SK-N-SH (cell line): ENCODE results near the gene APPL2. TPM values are rescaled to one million over a fixed set of nuclear protein-coding genes. Genes with fewer than 3 reads are reported as not detected.

Source experiments
- CTCF ChIA-PET: fragments of 300-600, 350-600 bp; formaldehyde crosslinking; extraction: SDS; loops from one replicate; lab custom pipeline; 2021; lab: Yijun Ruan, JAX
- POLR2A ChIA-PET: fragments of 350-600 bp; sonication (Branson Sonifier 250); formaldehyde crosslinking; extraction: SDS; loops from one replicate; lab custom pipeline; 2020; ENCODE audit warnings: antibody characterized with exemption, inconsistent platforms; lab: Yijun Ruan, JAX
- DNase-seq: peaks from one replicate; pipeline ENCODE4 v3.0.0; 2012
- H2AFZ ChIP-seq: fragments of 200-600 bp; sonication (generic); 2 replicates; pipeline ENCODE4 v1.8.1; 2016; ENCODE audit warnings: antibody characterized with exemption, mild to moderate bottlenecking, low read depth
- H3F3A ChIP-seq: fragments of 200-600 bp; sonication (generic); replicated peaks from 2 replicates; pipeline ENCODE3; 2016; ENCODE audit warnings: antibody characterized with exemption, mild to moderate bottlenecking; ENCODE audit not compliant: insufficient read depth
- H3K27ac ChIP-seq, 2 experiments: fragments of 200-500 bp in 1 of 2; fragments of 200-600 bp in 1 of 2; sonication (Bioruptor generic) in 1 of 2; sonication (generic), shearing (Covaris generic) in 1 of 2; 2 replicates each; pipeline versions ENCODE4 v1.5.1 to v1.6.1; 2014 to 2016; ENCODE audit warnings: low read depth in 2 of 2, inconsistent platforms in 1 of 2, low read length in 1 of 2, mild to moderate bottlenecking in 1 of 2, mixed read lengths in 1 of 2
- H3K27me3 ChIP-seq: fragments of 200-600 bp; sonication (generic), shearing (Covaris generic); 2 replicates; pipeline ENCODE4 v1.6.1; 2016; ENCODE audit warnings: mixed run types; ENCODE audit not compliant: insufficient read depth
- H3K36me3 ChIP-seq, 2 experiments: fragments of 200-500 bp in 1 of 2; fragments of 200-600 bp in 1 of 2; sonication (Bioruptor generic) in 1 of 2; sonication (generic) in 1 of 2; replicated peaks in 1 of 2; 2 replicates each; pipeline versions ENCODE3 to v1.5.1; 2014 to 2016; ENCODE audit warnings: low read length in 1 of 2, mild to moderate bottlenecking in 1 of 2; ENCODE audit not compliant: insufficient read depth in 2 of 2, control insufficient read depth in 1 of 2
- H3K4me1 ChIP-seq, 2 experiments: fragments of 200-500 bp in 1 of 2; fragments of 200-600 bp in 1 of 2; sonication (Bioruptor generic) in 1 of 2; sonication (generic), shearing (Covaris generic) in 1 of 2; 2 replicates each; pipeline versions ENCODE4 v1.5.1 to v1.6.1; 2014 to 2016; ENCODE audit warnings: low read depth in 1 of 2, low read length in 1 of 2, mixed run types in 1 of 2; ENCODE audit not compliant: insufficient read depth in 2 of 2, control insufficient read depth in 1 of 2
- H3K4me2 ChIP-seq: fragments of 200-600 bp; sonication (generic), shearing (Covaris generic); 2 replicates; pipeline ENCODE4 v1.6.1; 2017; ENCODE audit warnings: mixed run types
- H3K4me3 ChIP-seq, 2 experiments: fragments of 200-500 bp in 1 of 2; fragments of 200-600 bp in 1 of 2; sonication (Bioruptor generic) in 1 of 2; sonication (generic), shearing (Covaris generic) in 1 of 2; 2 replicates each; pipeline versions ENCODE4 v1.5.1 to v1.8.1; 2014 to 2016; ENCODE audit warnings: low read depth in 2 of 2, inconsistent platforms in 1 of 2, low read length in 1 of 2, mild to moderate bottlenecking in 1 of 2, mixed read lengths in 1 of 2, moderate library complexity in 1 of 2
- H3K79me2 ChIP-seq: fragments of 200-600 bp; sonication (generic); 2 replicates; pipeline ENCODE4 v1.8.1; 2017; ENCODE audit warnings: mild to moderate bottlenecking; ENCODE audit not compliant: insufficient read depth
- H3K9ac ChIP-seq: fragments of 200-600 bp; sonication (generic); 2 replicates; pipeline ENCODE4 v1.6.1; 2017; ENCODE audit warnings: mixed run types
- H3K9me2 ChIP-seq: fragments of 200-600 bp; sonication (generic); 2 replicates; pipeline ENCODE4 v1.6.1; 2017; ENCODE audit warnings: mixed run types
- H3K9me3 ChIP-seq: fragments of 200-600 bp; sonication (generic); 2 replicates; pipeline ENCODE4 v1.6.1; 2017; ENCODE audit warnings: mixed run types, mild to moderate bottlenecking, moderate library complexity
- H4K20me1 ChIP-seq: fragments of 200-600 bp; sonication (generic); 2 replicates; pipeline ENCODE4 v1.6.1; 2017; ENCODE audit warnings: mild to moderate bottlenecking, mixed run types; ENCODE audit not compliant: insufficient read depth
- CHD2 ChIP-seq: fragments of 150-350 bp; IDR thresholded peaks from 2 replicates; pipeline ENCODE4 v1.6.1; 2018; ENCODE audit warnings: low read length; ENCODE audit not compliant: partially characterized antibody
- ELF1 ChIP-seq: IDR thresholded peaks from 2 replicates; pipeline ENCODE4 v1.4.0; 2012
- EZH2phosphoT487 ChIP-seq: fragments of 200-600 bp; sonication (generic); IDR thresholded peaks from 2 replicates; pipeline ENCODE4 v1.6.1; 2017; ENCODE audit warnings: low read depth, mixed run types, mild to moderate bottlenecking, antibody characterized with exemption, moderate library complexity, borderline replicate concordance
- FOSL2 ChIP-seq: IDR thresholded peaks from 2 replicates; pipeline ENCODE4 v1.4.0; 2012; ENCODE audit warnings: low read depth, mild to moderate bottlenecking, moderate library complexity, borderline replicate concordance
- FOXM1 ChIP-seq: IDR thresholded peaks from 2 replicates; pipeline ENCODE4 v1.4.0; 2012; ENCODE audit warnings: low read depth, mild to moderate bottlenecking
- MAX ChIP-seq: IDR thresholded peaks from 2 replicates; pipeline ENCODE4 v1.4.0; 2012; ENCODE audit warnings: low read depth
- MEF2A ChIP-seq: IDR thresholded peaks from 2 replicates; pipeline ENCODE4 v1.4.0; 2012; ENCODE audit warnings: low read depth, borderline replicate concordance
- MXI1 ChIP-seq: IDR thresholded peaks from 2 replicates; pipeline ENCODE4 v1.6.1; 2012; ENCODE audit warnings: mild to moderate bottlenecking, low read depth, low read length, improper control_type of control experiment
- POLR2AphosphoS5 ChIP-seq: IDR thresholded peaks from 2 replicates; pipeline ENCODE4 v1.6.1; 2012; ENCODE audit warnings: low read depth, low read length
- RAD21 ChIP-seq: IDR thresholded peaks from 2 replicates; pipeline ENCODE4 v1.6.1; 2012; ENCODE audit warnings: mild to moderate bottlenecking, low read length
- RCOR1 ChIP-seq: fragments of 150-350 bp; IDR thresholded peaks from 2 replicates; pipeline ENCODE4 v1.6.1; 2017; ENCODE audit warnings: antibody characterized with exemption, low read length
- REST ChIP-seq: IDR thresholded peaks from 2 replicates; pipeline ENCODE4 v1.6.1; 2012; ENCODE audit warnings: mild to moderate bottlenecking, low read depth, low read length, moderate library complexity
- TAF1 ChIP-seq: IDR thresholded peaks from 2 replicates; pipeline ENCODE4 v1.6.1; 2012; ENCODE audit warnings: low read depth, mild to moderate bottlenecking, low read length, moderate library complexity, borderline replicate concordance
- TCF12 ChIP-seq: IDR thresholded peaks from 2 replicates; pipeline ENCODE4 v1.4.0; 2012
- YY1 ChIP-seq: IDR thresholded peaks from 2 replicates; pipeline ENCODE4 v1.4.0; 2012; ENCODE audit warnings: low read depth, mild to moderate bottlenecking
- WGBS: methylation state at CpG from one replicate; pipeline ENCODE4 v1.1.6; 2017; ENCODE audit warnings: low lambda C conversion rate; 5-methylcytosine and 5-hydroxymethylcytosine counted together
- polyA plus RNA-seq, 3 experiments: library from polyadenylated mRNA; depleted of rRNA; stranded (reverse); fragments of >200 nt; gene quantifications; 2 replicates each; pipeline ENCODE4 v1.2.3, GENCODE V29; 2012
- TF ChIP-seq, protein P1 (sequence below): IDR thresholded peaks from 2 replicates; pipeline ENCODE4 v1.4.0; 2012; ENCODE audit warnings: low read depth, borderline replicate concordance
- TF ChIP-seq, protein P2 (sequence below): fragments of 150-350 bp; IDR thresholded peaks from 2 replicates; pipeline ENCODE4 v1.6.1; 2017; ENCODE audit warnings: antibody characterized with exemption, low read length, low read depth, borderline replicate concordance

Gene APPL2
- polyA plus RNA-seq, 1 of the 3 experiments (the other 2 are of a cell fraction): 59.2 TPM

GRCh38 chr12:105202202-105202601, 33.8 kb downstream of the APPL2 start:
- no peak overlapping the region for H3K27ac ChIP-seq
- H3F3A ChIP-seq: peaks cover 22% of the 10 kb centered on the region
- CTCF ChIA-PET: interaction anchor here (0.9 to 1.4 kb wide), 2 partner anchors 20 to 60 kb away, joined by 3 to 4 read pairs; no protein-coding TSS in a partner anchor
- peaks cover 38% of the 10 kb centered on the region for H3K79me2 ChIP-seq
- WGBS: 96% methylated on average over 6 of the region's 6 CpGs
- POLR2A ChIA-PET: interaction anchor here (1.1 kb wide), 1 partner anchor 13 kb away, joined by 3 read pairs; no protein-coding TSS in a partner anchor
- H2AFZ ChIP-seq: no peak overlapping the region
- H3K9ac ChIP-seq: no peak overlapping the region
- peaks cover 2 to 13% of the 10 kb centered on the region in 2 experiments; a peak in 3 of 4 replicates for H3K4me1 ChIP-seq
- H3K9me2 ChIP-seq: no peaks in the 10 kb centered on the region
- DNase-seq: no peak
- no peak overlapping the region for H3K4me3 ChIP-seq
- H3K4me2 ChIP-seq: no peak overlapping the region
- H3K36me3 ChIP-seq: peaks cover 79 to 88% of the 10 kb centered on the region in 2 experiments
- no peaks in the 10 kb centered on the region for H4K20me1 ChIP-seq
- no peaks in the 10 kb centered on the region for H3K9me3 ChIP-seq
- H3K27me3 ChIP-seq: no peaks in the 10 kb centered on the region
- TF ChIP-seq, protein P1, sequence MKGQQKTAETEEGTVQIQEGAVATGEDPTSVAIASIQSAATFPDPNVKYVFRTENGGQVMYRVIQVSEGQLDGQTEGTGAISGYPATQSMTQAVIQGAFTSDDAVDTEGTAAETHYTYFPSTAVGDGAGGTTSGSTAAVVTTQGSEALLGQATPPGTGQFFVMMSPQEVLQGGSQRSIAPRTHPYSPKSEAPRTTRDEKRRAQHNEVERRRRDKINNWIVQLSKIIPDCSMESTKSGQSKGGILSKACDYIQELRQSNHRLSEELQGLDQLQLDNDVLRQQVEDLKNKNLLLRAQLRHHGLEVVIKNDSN: no peak
- TF ChIP-seq FOSL2: no peak
- TF ChIP-seq RCOR1: no peak
- TF ChIP-seq POLR2AphosphoS5: no peak
- TF ChIP-seq, protein P2, sequence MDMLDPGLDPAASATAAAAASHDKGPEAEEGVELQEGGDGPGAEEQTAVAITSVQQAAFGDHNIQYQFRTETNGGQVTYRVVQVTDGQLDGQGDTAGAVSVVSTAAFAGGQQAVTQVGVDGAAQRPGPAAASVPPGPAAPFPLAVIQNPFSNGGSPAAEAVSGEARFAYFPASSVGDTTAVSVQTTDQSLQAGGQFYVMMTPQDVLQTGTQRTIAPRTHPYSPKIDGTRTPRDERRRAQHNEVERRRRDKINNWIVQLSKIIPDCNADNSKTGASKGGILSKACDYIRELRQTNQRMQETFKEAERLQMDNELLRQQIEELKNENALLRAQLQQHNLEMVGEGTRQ: no peak
- TF ChIP-seq REST: no peak
- no peak for TF ChIP-seq FOXM1
- no peak for TF ChIP-seq MAX
- no peak for TF ChIP-seq TAF1
- no peak for TF ChIP-seq CHD2
- TF ChIP-seq MEF2A: no peak
- no peak for TF ChIP-seq MXI1
- no peak for TF ChIP-seq RAD21
- TF ChIP-seq YY1: no peak
- no peak for TF ChIP-seq ELF1
- TF ChIP-seq TCF12: no peak
- no peak for TF ChIP-seq EZH2phosphoT487
